D721Med (cell line): Measurements from ENCODE around the gene PRKN.

ENCODE experiments used
- DNase-seq: peaks from one replicate; pipeline ENCODE4 v3.0.0; 2011; ENCODE audit warnings: low spot score; ENCODE audit not compliant: insufficient read length
- FAIRE-seq: peaks from 2 replicates; lab custom pipeline; 2011; peaks lifted over from hg19 to GRCh38; lab: Jason Lieb, UNC
- TF ChIP-seq, protein P1 (sequence below): IDR thresholded peaks from 2 replicates; pipeline ENCODE4 v1.5.1; 2012; ENCODE audit warnings: mild to moderate bottlenecking, control low read depth; ENCODE audit not compliant: insufficient read depth; ENCODE audit errors: missing control alignments

Gene PRKN

DNA sequence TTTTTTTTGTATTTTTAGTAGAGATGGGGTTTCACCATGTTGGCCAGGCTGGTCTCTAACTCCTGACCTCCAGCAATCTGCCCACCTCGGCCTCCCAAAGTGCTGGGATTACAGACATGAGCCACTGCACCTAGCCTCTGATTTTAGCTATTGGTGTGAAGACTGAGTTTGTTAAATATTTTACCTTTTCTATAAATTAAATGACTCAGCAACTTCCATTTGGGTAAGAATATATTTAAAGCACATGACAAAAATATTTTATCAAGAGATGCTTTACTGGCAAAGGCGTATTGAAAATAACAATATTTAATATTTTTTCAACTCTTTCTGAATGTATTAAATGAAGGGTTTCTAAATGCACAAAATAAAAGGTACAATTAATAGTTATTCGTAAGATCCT, 1295.0 kb downstream of the PRKN start:
- DNase-seq = no peak
- no peak for FAIRE-seq
- TF ChIP-seq, protein P1, sequence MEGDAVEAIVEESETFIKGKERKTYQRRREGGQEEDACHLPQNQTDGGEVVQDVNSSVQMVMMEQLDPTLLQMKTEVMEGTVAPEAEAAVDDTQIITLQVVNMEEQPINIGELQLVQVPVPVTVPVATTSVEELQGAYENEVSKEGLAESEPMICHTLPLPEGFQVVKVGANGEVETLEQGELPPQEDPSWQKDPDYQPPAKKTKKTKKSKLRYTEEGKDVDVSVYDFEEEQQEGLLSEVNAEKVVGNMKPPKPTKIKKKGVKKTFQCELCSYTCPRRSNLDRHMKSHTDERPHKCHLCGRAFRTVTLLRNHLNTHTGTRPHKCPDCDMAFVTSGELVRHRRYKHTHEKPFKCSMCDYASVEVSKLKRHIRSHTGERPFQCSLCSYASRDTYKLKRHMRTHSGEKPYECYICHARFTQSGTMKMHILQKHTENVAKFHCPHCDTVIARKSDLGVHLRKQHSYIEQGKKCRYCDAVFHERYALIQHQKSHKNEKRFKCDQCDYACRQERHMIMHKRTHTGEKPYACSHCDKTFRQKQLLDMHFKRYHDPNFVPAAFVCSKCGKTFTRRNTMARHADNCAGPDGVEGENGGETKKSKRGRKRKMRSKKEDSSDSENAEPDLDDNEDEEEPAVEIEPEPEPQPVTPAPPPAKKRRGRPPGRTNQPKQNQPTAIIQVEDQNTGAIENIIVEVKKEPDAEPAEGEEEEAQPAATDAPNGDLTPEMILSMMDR = no peak

DNA sequence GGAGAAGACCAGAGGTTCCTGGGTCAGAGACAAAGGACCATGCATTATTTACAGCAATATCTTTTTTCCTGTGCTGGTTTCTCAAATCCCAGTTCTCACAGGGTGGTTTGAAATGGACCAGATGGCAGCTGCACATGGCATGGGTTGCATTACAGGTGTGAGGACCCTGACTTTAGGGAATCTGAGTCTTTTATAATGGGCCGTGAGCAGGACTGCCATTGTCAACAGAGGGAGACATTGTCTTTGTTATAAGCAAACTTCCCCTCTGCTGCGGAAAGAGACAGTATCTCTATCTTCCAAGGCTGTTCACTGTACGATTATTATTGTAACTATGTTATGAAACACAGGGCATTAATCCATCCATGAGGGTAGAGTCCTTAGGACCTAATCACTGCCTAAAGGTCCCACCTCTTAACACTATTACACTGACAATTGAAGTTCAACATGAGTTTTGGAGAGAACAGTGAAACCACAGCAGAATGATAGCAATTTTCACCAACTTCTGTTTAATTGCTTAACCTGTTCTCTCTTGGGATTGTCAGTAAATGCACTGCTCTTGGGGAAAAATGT, 1297.6 kb downstream of the PRKN start:
- DNase-seq (no peak), FAIRE-seq (no peak)
- TF ChIP-seq, protein P1 = no peak

DNA sequence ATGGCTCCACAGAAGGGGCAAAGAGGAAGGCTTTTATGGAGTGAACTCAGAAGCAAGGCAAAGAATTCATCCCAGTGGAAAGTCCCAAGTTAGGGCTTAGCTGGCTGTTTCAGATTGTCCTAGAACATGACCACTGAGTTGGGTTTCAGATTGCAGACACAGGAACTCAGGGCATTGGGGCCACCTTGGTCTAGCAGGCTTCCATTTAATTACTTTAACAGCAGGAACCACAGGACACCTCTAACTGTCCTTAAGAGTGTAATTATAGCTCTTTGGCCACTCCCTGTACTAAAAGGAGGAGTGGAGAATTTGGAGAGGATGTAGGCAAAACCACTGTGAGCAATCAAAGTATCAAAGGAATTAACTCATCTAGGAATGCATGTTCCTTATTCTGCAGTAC, 1303.1 kb downstream of the PRKN start:
- no peak for FAIRE-seq
- DNase-seq = no peak
- TF ChIP-seq, protein P1 = no peak

DNA sequence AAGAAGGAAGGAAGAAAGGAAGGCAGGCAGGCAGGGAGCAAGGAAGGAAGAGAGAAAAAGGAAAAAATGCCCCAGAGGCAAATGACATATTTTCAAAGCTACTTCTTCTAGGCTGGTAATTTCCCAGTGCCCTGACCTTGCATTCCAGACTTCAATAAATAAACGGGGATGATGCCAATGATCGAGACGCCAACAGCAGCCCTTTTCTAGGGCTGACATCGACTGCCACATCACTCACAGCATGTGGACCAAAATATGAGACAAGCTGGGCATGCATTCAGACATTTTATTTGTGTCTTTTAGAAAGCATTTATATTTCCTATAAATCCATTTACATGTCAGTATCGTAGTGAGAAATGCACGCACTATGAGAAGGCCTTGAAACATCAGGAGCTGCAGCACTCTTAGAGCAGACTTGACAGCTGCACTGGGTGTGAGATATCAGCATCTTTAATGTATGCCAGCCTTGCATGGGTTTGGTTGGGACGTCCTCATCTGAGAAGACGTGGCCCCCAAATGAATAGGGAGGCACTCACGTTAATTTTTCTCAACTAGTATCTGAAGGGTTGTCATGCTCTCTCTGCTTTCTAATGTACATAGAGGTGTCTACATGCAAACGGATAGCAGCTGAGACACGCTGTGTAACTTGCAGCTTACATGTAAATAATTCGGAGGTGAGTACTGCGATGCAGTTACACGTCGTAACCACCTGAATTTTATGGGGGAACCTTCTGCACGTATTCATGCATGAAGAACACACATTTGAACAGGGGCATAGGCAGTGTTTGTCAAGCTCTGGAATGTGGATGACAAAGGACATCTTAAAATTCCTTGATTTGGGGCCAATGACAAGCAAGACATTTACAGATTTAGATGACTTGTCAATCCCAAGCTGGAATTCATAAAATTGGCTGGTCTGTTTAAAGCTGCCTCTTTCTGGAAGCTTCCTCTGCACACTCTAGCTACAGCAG, 1304.6 kb downstream of the PRKN start:
- DNase-seq (no peak), FAIRE-seq (no peak)
- TF ChIP-seq, protein P1 = no peak

DNA sequence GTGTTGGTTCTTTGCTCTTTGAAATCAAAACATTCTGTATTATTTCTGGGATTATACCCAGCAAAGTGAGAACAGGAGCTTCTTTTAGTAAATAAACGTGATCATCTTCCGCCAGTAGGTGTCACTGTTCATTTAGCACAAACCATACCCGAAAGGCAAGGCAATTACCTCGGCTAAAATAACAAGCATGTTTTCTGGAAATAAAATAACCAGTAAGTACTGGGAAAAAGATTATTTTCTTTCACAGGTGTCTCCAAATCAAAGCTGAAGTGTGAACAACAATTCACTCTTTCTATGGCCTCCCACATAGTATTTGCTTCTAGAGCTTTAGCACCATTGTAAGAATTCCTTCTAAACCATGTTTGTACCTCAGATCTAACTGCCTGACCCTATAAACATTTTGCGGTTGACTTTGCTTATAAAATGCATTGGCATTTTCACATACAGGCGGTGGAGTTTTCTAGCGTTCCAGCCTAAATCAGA, 1309.1 kb downstream of the PRKN start:
- no peak for DNase-seq
- TF ChIP-seq, protein P1 = peak; percentile 71
- FAIRE-seq = peak; percentile 67

DNA sequence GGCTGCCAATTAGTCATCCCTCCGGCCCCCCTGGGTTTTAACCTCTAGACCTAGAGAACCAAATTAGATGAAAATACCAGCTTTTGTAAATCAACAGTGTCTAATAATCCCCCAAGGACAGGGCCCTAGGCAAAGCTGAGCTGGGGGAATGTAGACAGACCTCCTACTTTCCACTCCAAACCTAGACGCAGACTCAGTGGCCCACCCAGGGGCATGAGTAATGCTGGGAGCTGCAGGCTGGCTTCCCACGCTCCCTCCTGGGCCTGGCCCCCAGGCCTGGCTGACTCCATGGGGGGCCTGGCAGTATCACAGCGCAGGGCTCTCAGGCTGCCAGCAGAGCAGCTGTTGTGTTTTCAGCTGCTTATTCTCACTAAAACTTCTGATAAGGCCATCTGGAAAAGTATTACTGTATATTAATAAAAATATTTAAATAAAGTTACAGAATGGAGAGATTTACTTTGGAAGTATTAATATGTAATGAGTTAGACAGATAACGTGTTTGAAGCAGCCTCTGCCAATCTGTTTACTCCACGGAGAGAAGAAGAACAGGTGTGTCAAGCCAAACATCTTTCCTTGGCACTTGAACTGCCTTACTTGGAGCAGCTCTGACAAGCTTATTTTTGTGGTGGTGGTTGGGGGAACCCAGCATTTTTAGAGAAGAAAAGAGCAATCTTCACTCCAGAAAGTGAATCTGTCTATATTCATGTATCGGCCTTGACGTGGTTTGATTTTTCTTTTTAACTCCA, 1309.7 kb downstream of the PRKN start:
- no peak for DNase-seq
- no peak for FAIRE-seq
- TF ChIP-seq, protein P1 = no peak
